OCI-LY1 (cell line): ENCODE data around the gene SPO11.

Experiments used
- H2AFZ ChIP-seq: fragments of 200-600 bp; sonication (generic), shearing (Covaris generic); 2 replicates; pipeline ENCODE4 v1.6.0; 2014; ENCODE audit warnings: antibody characterized with exemption, mild to moderate bottlenecking, low read length
- H3F3A ChIP-seq: fragments of 200-600 bp; sonication (generic), shearing (Covaris generic); 2 replicates; pipeline ENCODE4 v1.6.0; 2014; ENCODE audit warnings: mild to moderate bottlenecking, antibody characterized with exemption, low read length, moderate library complexity; ENCODE audit not compliant: insufficient read depth
- H3K27ac ChIP-seq: fragments of 200-600 bp; sonication (generic); 2 replicates; pipeline ENCODE4 v1.5.1; 2014; ENCODE audit warnings: low read length, mixed run types, mild to moderate bottlenecking, low read depth; ENCODE audit not compliant: poor library complexity, severe bottlenecking
- H3K27me3 ChIP-seq: fragments of 200-600 bp; sonication (generic); 2 replicates; pipeline ENCODE4 v1.6.0; 2014; ENCODE audit warnings: antibody characterized with exemption, mild to moderate bottlenecking, low read length, moderate library complexity; ENCODE audit not compliant: insufficient read depth
- H3K36me3 ChIP-seq: fragments of 200-600 bp; sonication (generic); 2 replicates; pipeline ENCODE4 v1.6.1; 2014; ENCODE audit warnings: mild to moderate bottlenecking, antibody characterized with exemption, low read length, moderate library complexity, mixed read lengths; ENCODE audit not compliant: insufficient read depth
- H3K4me1 ChIP-seq: fragments of 200-600 bp; sonication (generic); 2 replicates; pipeline ENCODE4 v1.5.1; 2014; ENCODE audit warnings: mild to moderate bottlenecking, low read length, moderate library complexity; ENCODE audit not compliant: insufficient read depth, severe bottlenecking
- H3K4me2 ChIP-seq: fragments of 200-600 bp; sonication (generic), shearing (Covaris generic); 2 replicates; pipeline ENCODE4 v1.6.1; 2014; ENCODE audit warnings: low read length
- H3K4me3 ChIP-seq: fragments of 200-600 bp; sonication (generic); 2 replicates; pipeline ENCODE4 v1.5.1; 2014; ENCODE audit warnings: low read length, low read depth, mild to moderate bottlenecking, mixed read lengths; ENCODE audit not compliant: poor library complexity, severe bottlenecking
- H3K79me2 ChIP-seq: fragments of 200-600 bp; shearing (Covaris generic); 2 replicates; pipeline ENCODE4 v1.6.1; 2016; ENCODE audit warnings: mixed run types, low read length, mixed read lengths; ENCODE audit not compliant: insufficient read depth
- H3K9ac ChIP-seq: fragments of 200-600 bp; sonication (generic), shearing (Covaris generic); 2 replicates; pipeline ENCODE4 v1.6.1; 2014; ENCODE audit warnings: mild to moderate bottlenecking, low read length, mixed read lengths
- H3K9me2 ChIP-seq: fragments of 200-600 bp; sonication (generic), shearing (Covaris generic); 2 replicates; pipeline ENCODE4 v1.6.1; 2014; ENCODE audit warnings: low read depth, mild to moderate bottlenecking, low read length, mixed read lengths
- H3K9me3 ChIP-seq: fragments of 200-600 bp; shearing (Covaris generic); 2 replicates; pipeline ENCODE4 v1.6.1; 2014; ENCODE audit warnings: low read length, mixed read lengths
- H4K20me1 ChIP-seq: fragments of 200-600 bp; sonication (generic), shearing (Covaris generic); 2 replicates; pipeline ENCODE4 v1.6.0; 2016; ENCODE audit warnings: mild to moderate bottlenecking, low read length; ENCODE audit not compliant: insufficient read depth
- EZH2 ChIP-seq: fragments of 200-600 bp; sonication (generic), shearing (Covaris generic); IDR thresholded peaks from 2 replicates; pipeline ENCODE4 v1.8.0; 2017; ENCODE audit warnings: borderline replicate concordance, mixed run types, mild to moderate bottlenecking, antibody characterized with exemption, low read length, moderate library complexity, mixed read lengths
- TF ChIP-seq, protein P1 (sequence below): fragments of 200-600 bp; sonication (generic), shearing (Covaris generic); IDR thresholded peaks from 2 replicates; pipeline ENCODE4 v1.5.1; 2017; ENCODE audit warnings: mild to moderate bottlenecking, antibody characterized with exemption, low read length, moderate library complexity, mixed read lengths

SPO11 gene

GRCh38 chr20:57391439-57392301, 62.1 kb downstream of the SPO11 start:
- Histone ChIP-seq H3K9me3 (no peaks in the 10 kb centered on the region), H3K9ac (peak overlapping the region; percentile 84), H3K4me2 (peak overlapping the region; percentile 95), H3K9me2 (no peaks in the 10 kb centered on the region), H3K4me1 (peaks cover 79% of the 10 kb centered on the region), H3K27me3 (no peaks in the 10 kb centered on the region), H3K79me2 (peaks cover 28% of the 10 kb centered on the region), H3K36me3 (peaks cover 48% of the 10 kb centered on the region), H2AFZ (no peak overlapping the region), H3F3A (peaks cover 9% of the 10 kb centered on the region; the same call in 1 of the 2 replicates), H3K4me3 (peak overlapping the region; percentile 74), H4K20me1 (no peaks in the 10 kb centered on the region), H3K27ac (peak overlapping the region; percentile 97)
- TF ChIP-seq, protein P1, sequence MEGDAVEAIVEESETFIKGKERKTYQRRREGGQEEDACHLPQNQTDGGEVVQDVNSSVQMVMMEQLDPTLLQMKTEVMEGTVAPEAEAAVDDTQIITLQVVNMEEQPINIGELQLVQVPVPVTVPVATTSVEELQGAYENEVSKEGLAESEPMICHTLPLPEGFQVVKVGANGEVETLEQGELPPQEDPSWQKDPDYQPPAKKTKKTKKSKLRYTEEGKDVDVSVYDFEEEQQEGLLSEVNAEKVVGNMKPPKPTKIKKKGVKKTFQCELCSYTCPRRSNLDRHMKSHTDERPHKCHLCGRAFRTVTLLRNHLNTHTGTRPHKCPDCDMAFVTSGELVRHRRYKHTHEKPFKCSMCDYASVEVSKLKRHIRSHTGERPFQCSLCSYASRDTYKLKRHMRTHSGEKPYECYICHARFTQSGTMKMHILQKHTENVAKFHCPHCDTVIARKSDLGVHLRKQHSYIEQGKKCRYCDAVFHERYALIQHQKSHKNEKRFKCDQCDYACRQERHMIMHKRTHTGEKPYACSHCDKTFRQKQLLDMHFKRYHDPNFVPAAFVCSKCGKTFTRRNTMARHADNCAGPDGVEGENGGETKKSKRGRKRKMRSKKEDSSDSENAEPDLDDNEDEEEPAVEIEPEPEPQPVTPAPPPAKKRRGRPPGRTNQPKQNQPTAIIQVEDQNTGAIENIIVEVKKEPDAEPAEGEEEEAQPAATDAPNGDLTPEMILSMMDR: no peak
- TF ChIP-seq EZH2: no peak

DNA sequence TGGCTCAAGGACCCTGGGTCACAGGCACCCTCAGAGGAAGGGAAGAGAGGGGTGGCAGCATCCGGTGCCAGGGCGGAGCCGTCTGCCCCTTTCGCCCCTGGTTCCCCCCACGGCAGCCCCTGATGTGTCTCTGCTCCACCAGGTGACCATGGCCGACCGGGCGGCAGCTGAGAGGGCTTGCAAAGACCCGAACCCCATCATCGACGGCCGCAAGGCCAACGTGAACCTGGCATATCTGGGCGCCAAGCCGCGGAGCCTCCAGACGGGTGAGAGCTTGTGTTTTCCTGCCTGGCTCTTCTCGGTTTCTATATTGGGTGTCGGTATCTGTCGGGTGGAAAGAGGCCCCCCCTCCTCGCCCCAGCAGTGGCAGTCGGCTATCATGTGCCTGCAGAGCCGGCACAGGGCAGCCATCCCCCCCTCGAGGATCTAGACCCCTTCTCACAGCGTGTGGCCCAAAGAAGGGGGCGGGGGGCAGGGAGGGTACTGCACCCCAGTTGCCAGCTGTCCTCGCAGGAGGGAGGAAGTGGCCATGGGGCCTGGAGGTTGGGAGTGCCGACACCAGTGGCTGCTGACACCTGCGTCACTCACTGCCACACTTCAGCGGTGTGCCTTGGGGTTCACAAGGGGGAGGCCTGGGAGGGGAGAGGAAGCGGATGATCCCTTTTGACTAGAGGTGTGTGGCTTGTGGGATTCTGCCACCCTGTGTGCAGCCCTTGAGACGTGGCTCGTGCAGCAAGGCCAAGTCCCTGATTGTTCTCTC, 63.1 kb downstream of the SPO11 start:
- H2AFZ ChIP-seq: no peak overlapping the region
- H4K20me1 ChIP-seq: no peaks in the 10 kb centered on the region
- H3K79me2 ChIP-seq: peaks cover 28% of the 10 kb centered on the region
- peak overlapping the region; percentile 84 for H3K9ac ChIP-seq
- H3K9me3 ChIP-seq: no peaks in the 10 kb centered on the region
- peak overlapping the region; percentile 95 for H3K4me2 ChIP-seq
- no peaks in the 10 kb centered on the region for H3K9me2 ChIP-seq
- no peaks in the 10 kb centered on the region for H3K27me3 ChIP-seq
- H3K27ac ChIP-seq: peak overlapping the region; percentile 97
- H3K4me1 ChIP-seq: peaks cover 82% of the 10 kb centered on the region
- H3F3A ChIP-seq: peaks cover 15% of the 10 kb centered on the region; the same call in 1 of the 2 replicates
- peak overlapping the region; percentile 74 for H3K4me3 ChIP-seq
- TF ChIP-seq, protein P1: no peak
- TF ChIP-seq EZH2: no peak
- H3K36me3 ChIP-seq: peaks cover 58% of the 10 kb centered on the region
